ENCODE measurements around the gene PDIA6.

The PDIA6 gene

DNA sequence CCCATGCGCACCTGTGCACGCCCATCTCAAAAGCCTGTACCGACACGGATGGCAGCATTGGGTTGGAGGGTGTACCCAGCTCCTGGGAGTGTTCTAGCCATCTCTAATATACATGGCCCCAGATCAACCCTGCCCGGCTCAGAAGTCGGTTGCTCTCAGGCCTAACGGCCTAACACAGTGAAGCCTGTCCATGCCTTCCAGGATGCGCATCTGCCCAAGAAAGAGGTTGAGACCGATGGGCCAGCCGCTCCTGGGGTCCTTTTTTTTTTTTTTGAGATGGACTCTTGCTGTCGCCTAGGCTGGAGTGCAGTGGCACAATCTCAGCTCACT is 32.1 kb downstream of the PDIA6 start:
- H3K4me1 ChIP-seq (ENCODE audit: control insufficient read depth in 1 of 2, insufficient read depth in 1 of 2, low read depth in 1 of 2, low read length in 1 of 2) = no peaks in the 10 kb centered on the region
- H3K27me3 ChIP-seq = no peaks in the 10 kb centered on the region
- no peak for TF ChIP-seq CTCF (IDR thresholded peaks at IDR 0.05)
- peaks cover 62% of the 10 kb centered on the region for H3K36me3 ChIP-seq
- H3K4me3 ChIP-seq (ENCODE audit: low read depth in 1 of 2, low read length in 1 of 2) = no peak overlapping the region
- H3K27ac ChIP-seq = no peak overlapping the region
- H3K9me3 ChIP-seq = no peaks in the 10 kb centered on the region

DNA sequence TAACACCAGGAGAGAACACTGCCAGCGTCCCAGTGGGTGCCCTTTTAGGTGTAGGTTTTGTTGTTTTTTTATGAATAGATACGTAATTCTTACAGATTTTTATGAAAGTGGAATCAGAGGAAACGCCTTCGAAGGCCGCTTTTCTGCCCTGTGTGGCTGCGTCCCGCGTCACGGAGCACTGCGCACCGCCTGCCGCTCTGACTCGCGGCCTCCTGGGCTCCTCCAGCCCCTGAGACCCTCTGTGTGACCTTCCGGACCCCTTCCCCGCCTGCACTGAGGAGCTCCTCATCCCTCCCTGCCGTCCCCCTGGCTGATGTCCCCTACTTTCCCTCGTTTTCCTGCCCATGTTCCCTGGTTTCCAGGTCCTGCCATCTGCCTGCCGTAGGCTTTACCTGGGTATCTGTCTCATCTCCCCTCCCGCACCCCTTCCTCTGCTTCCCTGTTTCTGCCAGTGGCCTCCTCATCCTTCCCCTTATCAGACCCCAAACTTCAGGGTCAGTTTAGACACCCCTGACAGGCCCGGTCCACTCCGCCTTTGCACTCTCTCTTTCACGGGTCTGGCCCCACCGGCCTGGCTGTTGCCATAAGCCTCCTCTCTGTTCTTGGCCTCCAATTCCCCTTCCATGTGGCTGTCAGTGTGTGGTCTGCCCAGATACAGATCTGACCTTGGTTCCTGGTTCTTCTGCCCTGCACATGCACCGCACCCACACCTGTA is 32.7 kb downstream of the PDIA6 start:
- Histone ChIP-seq H3K27ac (no peak overlapping the region), H3K27me3 (no peaks in the 10 kb centered on the region), H3K4me1 (ENCODE audit: control insufficient read depth in 1 of 2, insufficient read depth in 1 of 2, low read depth in 1 of 2, low read length in 1 of 2) (no peaks in the 10 kb centered on the region), H3K9me3 (no peaks in the 10 kb centered on the region), H3K36me3 (peaks cover 57% of the 10 kb centered on the region), H3K4me3 (ENCODE audit: low read depth in 1 of 2, low read length in 1 of 2) (no peak overlapping the region)
- no peak for TF ChIP-seq CTCF (IDR thresholded peaks at IDR 0.05)

DNA sequence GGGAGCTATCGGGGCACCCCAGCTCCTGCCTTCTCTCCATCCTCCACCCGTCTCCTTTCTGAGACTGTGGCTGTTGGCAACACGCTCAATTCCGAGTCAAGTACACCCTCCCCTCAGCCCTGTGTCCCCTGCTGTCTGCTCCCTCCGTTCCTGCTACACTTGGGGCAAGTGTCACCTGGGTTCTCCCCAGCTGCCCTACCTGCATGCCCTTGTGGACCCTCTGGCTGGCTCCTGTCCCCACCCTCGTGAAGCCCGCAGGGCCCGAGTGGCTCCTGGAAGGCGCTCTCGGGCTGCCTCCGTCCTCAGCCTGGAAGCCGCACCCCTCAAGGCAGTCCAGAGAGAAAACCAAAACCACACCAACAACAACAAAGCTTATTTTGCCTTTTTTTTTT is 33.9 kb downstream of the PDIA6 start:
- no peak overlapping the region for H3K4me3 ChIP-seq (ENCODE audit: low read depth in 1 of 2, low read length in 1 of 2)
- no peaks in the 10 kb centered on the region for H3K4me1 ChIP-seq (ENCODE audit: control insufficient read depth in 1 of 2, insufficient read depth in 1 of 2, low read depth in 1 of 2, low read length in 1 of 2)
- H3K9me3 ChIP-seq = no peaks in the 10 kb centered on the region
- peaks cover 46% of the 10 kb centered on the region for H3K36me3 ChIP-seq
- H3K27me3 ChIP-seq = no peaks in the 10 kb centered on the region
- no peak for TF ChIP-seq CTCF (IDR thresholded peaks at IDR 0.05)
- H3K27ac ChIP-seq = no peak overlapping the region

DNA sequence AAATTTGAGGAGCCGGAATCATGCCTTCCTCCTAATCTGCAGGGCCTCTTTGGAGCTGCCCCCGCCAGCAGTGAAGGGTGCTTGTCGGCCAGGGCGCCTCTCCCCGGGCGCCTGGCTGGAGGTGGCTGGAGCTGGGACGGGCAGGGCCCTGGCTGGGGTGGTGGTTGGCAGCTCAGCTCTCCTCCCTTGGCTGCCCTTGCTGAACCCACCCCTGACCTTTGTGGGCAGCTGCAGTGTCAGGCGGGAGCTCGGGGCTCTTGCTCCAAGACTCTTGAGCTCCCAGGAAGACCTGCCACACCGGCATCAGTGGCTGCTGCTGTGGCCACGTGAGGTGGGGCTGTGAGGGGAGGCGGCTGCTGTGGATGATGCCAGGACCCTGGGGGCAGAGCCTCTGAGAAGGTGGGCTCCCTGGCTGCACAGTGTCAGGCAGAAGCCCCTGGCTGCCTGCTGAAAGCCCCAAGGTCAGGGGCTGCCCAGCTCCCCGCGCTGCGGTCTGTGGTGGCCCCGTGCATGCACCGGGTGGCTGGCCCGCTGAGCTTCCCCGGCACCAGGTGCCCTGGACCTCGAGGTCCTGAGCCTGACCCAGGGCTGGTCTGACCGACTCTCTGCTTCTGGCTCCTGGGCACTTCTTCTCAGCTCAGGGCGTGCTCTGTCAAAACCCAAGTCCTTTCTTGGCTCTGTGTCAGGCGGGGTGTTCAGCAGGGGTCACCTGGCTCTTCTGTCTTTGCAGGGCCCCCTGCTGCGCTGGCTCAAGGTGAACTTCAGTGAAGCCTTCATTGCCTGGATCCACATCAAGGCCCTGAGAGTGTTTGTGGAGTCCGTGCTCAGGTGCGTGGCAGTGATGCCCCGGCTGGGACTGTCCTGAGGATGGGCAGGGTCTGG is 34.5 kb downstream of the PDIA6 start:
- H3K27ac ChIP-seq = no peak overlapping the region
- no peak for TF ChIP-seq CTCF (IDR thresholded peaks at IDR 0.05)
- no peaks in the 10 kb centered on the region for H3K27me3 ChIP-seq
- H3K36me3 ChIP-seq = peaks cover 40% of the 10 kb centered on the region
- no peaks in the 10 kb centered on the region for H3K9me3 ChIP-seq
- no peak overlapping the region for H3K4me3 ChIP-seq (ENCODE audit: low read depth in 1 of 2, low read length in 1 of 2)
- no peaks in the 10 kb centered on the region for H3K4me1 ChIP-seq (ENCODE audit: control insufficient read depth in 1 of 2, insufficient read depth in 1 of 2, low read depth in 1 of 2, low read length in 1 of 2)

DNA sequence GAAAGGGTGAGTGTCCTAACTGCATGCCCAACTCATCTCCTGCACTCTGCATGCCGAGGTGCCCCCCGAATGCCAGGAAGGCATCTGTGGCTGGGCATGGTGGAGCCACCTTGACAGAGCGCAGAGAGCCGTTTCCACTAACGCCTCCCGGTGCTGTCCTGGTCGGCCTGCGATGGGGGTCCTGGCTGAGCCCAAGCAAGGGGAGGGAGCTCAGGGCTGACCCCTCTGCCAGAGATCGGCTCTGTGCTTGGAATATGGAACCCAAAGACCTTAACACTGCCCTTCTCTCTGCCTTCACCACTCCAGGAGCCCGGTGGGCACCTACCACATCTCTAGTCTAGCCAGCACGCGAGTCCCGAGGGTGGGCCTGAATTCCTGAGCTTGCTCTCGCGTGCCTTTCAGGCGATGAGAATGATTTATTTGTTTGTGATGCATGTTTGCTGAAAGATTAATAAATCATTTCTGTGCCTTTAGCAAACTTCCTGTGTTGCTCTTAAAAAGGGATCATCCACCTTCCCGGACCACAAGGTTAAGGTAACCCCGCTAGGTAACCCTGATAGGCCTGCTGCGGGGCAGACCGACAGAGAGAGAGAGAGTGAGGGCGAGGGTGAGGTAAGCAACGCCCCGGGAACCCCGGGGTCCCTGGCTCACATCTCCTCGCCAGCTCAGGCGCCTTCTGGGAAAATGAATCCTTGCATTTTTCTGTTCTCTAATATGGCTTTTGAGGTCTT is 35.3 kb downstream of the PDIA6 start:
- Histone ChIP-seq H3K4me3 (ENCODE audit: low read depth in 1 of 2, low read length in 1 of 2) (no peak overlapping the region), H3K9me3 (no peaks in the 10 kb centered on the region), H3K4me1 (ENCODE audit: control insufficient read depth in 1 of 2, insufficient read depth in 1 of 2, low read depth in 1 of 2, low read length in 1 of 2) (no peaks in the 10 kb centered on the region), H3K36me3 (peaks cover 34% of the 10 kb centered on the region), H3K27ac (no peak overlapping the region), H3K27me3 (no peaks in the 10 kb centered on the region)
- TF ChIP-seq CTCF (IDR thresholded peaks at IDR 0.05) = no peak
